Fibroblast of the aortic adventitia (primary cell): ENCODE measurements around the gene CD164. TPM values are rescaled to one million over a fixed set of nuclear protein-coding genes. Genes with fewer than 3 reads are reported as not detected.
A peak's percentile ranks its signal among the peaks of the same experiment; 100 is the strongest.

Experiments used
- DNase-seq: peaks from one replicate; pipeline ENCODE4 v3.0.0-alpha.2; 2010; ENCODE audit warnings: low read depth
- H3K4me3 ChIP-seq: 2 replicates; pipeline ENCODE4 v1.5.1; 2011; ENCODE audit warnings: low read depth, mild to moderate bottlenecking, control low read depth, low read length, moderate library complexity
- total RNA-seq: library from RNA; depleted of rRNA; stranded (reverse); fragments of >200 nt; gene quantifications from 2 replicates; pipeline ENCODE4 v1.2.3, GENCODE V29; 2012; ENCODE audit warnings: low replicate concordance
- TF ChIP-seq, protein P1 (sequence below): IDR thresholded peaks from 2 replicates; pipeline ENCODE4 v1.5.1; 2011; ENCODE audit warnings: mild to moderate bottlenecking, low read length, control low read depth, inconsistent platforms; ENCODE audit not compliant: insufficient read depth

CD164 gene
- total RNA-seq, 1 donor: 287 TPM

DNA sequence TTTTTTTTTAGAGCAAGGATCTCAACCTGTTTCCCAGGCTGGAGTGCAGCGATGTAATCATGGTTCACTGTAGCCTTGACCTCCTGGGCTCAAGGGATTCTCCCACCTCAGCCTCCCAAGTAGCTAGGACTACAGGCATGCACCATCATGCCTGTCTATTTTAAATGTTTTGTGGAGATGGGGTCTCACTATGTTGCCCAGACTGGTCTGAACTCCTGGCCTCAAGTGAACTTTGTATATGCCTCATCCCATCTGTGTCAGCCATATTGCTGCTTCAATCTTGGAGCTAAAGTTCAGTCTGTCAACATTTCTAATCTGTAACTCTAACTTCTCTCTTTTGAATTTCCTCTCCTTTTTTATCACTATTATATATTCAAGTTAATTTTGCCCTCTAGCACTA, 54.3 kb downstream of the CD164 start:
- no peak overlapping the region for H3K4me3 ChIP-seq
- TF ChIP-seq, protein P1, sequence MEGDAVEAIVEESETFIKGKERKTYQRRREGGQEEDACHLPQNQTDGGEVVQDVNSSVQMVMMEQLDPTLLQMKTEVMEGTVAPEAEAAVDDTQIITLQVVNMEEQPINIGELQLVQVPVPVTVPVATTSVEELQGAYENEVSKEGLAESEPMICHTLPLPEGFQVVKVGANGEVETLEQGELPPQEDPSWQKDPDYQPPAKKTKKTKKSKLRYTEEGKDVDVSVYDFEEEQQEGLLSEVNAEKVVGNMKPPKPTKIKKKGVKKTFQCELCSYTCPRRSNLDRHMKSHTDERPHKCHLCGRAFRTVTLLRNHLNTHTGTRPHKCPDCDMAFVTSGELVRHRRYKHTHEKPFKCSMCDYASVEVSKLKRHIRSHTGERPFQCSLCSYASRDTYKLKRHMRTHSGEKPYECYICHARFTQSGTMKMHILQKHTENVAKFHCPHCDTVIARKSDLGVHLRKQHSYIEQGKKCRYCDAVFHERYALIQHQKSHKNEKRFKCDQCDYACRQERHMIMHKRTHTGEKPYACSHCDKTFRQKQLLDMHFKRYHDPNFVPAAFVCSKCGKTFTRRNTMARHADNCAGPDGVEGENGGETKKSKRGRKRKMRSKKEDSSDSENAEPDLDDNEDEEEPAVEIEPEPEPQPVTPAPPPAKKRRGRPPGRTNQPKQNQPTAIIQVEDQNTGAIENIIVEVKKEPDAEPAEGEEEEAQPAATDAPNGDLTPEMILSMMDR: no peak
- no peak for DNase-seq

DNA sequence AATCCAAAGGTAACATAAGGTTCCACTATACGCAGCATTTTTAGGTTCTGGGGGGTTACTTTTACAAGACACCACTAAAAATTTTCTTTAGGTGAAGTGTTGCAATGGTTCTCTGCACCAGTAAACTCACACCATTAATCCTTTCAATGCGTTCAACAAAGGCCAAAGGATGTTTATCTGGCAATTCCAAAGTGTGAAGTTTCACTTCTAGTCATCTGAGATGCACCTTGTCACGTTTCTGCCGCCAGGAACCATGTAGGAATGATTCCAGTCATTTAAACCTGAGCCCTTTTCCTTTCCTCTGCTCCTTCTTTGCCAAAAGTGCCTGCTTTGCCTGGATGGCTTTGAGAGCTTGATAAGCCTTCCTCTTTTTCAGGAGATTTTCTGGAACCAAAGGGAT, 54.8 kb downstream of the CD164 start:
- DNase-seq: no peak
- TF ChIP-seq, protein P1: no peak
- no peak overlapping the region for H3K4me3 ChIP-seq

DNA sequence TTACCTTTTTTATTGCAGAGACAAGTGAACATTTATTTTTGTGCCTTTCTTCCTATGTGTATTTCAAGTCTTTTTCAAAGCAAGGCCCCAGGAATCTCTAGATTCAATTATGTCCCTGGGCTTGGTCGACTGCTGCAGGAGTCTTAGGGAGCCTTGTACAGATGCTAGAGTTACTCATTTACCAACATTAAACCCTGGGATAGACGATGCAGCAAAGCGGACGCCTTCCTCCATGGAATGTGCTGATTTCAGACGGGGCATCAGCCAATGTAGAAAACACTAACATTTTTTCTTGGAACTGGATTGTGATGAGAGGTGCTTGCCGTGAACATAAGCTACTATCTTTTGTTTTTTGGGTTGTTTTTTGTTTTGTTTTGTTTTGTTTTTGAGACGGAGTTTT, 55.9 kb downstream of the CD164 start:
- H3K4me3 ChIP-seq: no peak overlapping the region
- DNase-seq: no peak
- TF ChIP-seq, protein P1: no peak

DNA sequence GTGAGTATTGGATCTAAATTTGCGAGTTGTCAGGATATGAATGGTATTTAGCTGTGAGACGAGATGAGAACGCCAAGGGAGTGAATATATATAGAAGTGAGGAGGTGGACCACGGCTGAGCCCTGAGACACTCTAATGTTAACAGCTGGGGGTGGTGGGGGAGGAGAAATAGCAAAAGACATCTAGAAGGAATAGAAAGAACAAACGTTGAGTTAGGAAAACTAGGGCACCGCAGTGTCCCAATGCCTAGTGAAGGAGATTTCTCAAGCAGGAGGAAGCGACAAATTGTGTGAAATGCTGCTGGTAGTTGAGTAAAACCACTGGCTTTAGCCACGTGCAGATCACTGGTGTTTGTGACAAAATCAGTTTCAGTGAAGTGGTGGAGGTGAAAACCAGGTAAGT, 56.9 kb downstream of the CD164 start:
- H3K4me3 ChIP-seq: no peak overlapping the region
- TF ChIP-seq, protein P1: no peak
- no peak for DNase-seq

DNA sequence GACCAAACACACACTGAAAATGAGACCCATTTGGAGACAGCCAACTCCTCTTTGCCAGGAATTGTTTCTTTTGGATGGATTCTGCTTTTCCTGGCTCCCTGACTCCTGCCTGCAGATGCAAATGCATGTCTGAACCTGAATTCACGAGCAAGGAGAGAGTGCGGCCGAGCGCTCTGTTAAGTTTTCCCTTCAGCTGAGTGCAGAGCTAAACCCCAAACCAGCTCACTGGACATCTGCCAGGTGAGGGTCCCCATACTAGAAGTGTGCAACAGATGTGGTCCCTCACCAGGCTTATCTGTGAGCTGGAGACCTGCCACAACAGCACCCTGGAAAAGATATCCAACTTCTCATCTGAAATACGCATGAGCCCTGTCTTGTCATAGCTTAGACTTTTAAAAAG, 59.0 kb downstream of the CD164 start:
- TF ChIP-seq, protein P1: no peak
- no peak overlapping the region for H3K4me3 ChIP-seq
- peak; percentile 46 for DNase-seq

DNA sequence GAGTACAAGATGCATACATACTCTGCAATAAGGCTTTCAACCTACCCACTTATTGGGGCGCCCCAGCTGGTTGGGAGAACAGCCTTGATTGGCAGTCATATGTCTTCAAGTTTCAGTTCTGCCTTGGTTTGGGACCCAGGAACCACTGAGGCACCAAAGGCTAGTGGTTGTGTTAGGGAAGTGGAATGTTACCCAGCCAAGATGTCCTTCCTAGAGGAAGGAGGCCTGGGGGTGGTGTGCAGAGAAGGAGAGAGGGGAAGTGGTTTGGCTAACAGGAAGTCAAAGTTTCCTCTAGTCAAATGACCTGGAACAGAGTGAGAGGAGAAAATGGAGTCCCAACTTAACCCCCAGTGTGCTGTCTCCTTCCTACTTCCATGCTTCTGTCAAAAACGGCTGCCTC, 59.4 kb downstream of the CD164 start:
- H3K4me3 ChIP-seq: no peak overlapping the region
- TF ChIP-seq, protein P1: no peak
- DNase-seq: no peak

DNA sequence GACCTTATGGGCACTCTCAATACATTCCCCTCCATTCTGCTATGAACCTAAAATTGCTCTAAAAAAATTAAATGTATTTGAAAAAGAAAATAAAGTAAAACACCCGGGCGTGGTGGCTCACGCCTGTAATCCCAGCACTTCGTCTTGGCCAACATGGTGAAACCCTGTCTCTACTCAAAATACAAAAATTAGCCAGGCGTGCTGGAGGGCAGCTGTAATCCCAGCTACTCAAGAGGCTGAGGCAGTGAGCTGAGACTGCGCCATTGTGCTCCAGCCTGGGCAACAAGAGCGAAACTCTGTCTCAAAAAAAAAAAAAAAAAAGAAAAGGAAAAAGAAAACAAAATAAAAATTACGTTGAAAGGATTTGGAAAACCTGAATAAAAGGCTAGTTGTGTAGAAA, 60.5 kb downstream of the CD164 start:
- no peak overlapping the region for H3K4me3 ChIP-seq
- DNase-seq: no peak
- TF ChIP-seq, protein P1: no peak
